ENCODE results near the gene KREMEN2.

Gene KREMEN2

GRCh38 chr16:2955779-2956578 lies 8.1 kb upstream of the KREMEN2 start:
- peak overlapping the region; percentile 3; the same call in 1 of the 2 replicates for H3K4me3 ChIP-seq (ENCODE audit: low read length)
- H2AFZ ChIP-seq (ENCODE audit: low read depth, low read length) = no peak overlapping the region
- H4K20me1 ChIP-seq (ENCODE audit: insufficient read depth, low read length) = no peaks in the 10 kb centered on the region
- peak overlapping the region; percentile 40 for H3K4me2 ChIP-seq (ENCODE audit: low read length)
- no peaks in the 10 kb centered on the region for H3K36me3 ChIP-seq (replicated peaks; ENCODE audit: low read depth, low read length)
- TF ChIP-seq EZH2phosphoT487 (IDR thresholded peaks at IDR 0.05; ENCODE audit: low read depth) (no peak), CTCF (IDR thresholded peaks at IDR 0.05; ENCODE audit: low read depth, low read length) (no peak)
- H3K79me2 ChIP-seq (ENCODE audit: low read length) = no peaks in the 10 kb centered on the region
- H3K4me1 ChIP-seq (ENCODE audit: low read length) = peaks cover 56% of the 10 kb centered on the region
- H3K27me3 ChIP-seq (ENCODE audit: low read depth, low read length) = peaks cover 3% of the 10 kb centered on the region; the same call in 1 of the 2 replicates
- H3K27ac ChIP-seq (ENCODE audit: low read length) = no peak overlapping the region
- H3K9ac ChIP-seq (ENCODE audit: low read length) = no peak overlapping the region; the same call in 1 of the 2 replicates
- H3K9me3 ChIP-seq (ENCODE audit: insufficient read depth, low read length) = no peaks in the 10 kb centered on the region

DNA sequence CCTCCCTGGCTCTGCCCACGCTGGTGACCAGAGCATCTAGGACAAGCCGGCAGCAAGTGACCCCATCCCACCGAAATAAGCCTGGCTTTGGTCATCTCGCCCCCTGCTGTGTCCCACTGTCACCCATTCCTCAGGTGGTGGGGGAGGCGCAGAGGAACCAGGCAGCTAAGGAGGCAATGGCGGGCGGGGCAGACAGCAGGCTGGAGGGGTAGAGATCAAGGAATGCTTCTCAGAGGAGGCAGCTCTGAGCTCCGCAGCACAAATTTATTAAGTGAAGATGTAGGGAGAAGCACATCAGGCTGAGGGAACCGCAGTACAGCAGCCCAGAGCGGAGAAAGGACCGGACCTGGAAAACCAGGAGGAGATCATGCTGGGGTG lies 7.5 kb upstream of the KREMEN2 start:
- H3K79me2 ChIP-seq (ENCODE audit: low read length) = no peaks in the 10 kb centered on the region
- H3K27me3 ChIP-seq (ENCODE audit: low read depth, low read length) = peaks cover 3% of the 10 kb centered on the region; the same call in 1 of the 2 replicates
- no peaks in the 10 kb centered on the region for H4K20me1 ChIP-seq (ENCODE audit: insufficient read depth, low read length)
- H3K9me3 ChIP-seq (ENCODE audit: insufficient read depth, low read length) = no peaks in the 10 kb centered on the region
- no peak overlapping the region for H3K4me3 ChIP-seq (ENCODE audit: low read length)
- H3K4me1 ChIP-seq (ENCODE audit: low read length) = peaks cover 61% of the 10 kb centered on the region
- TF ChIP-seq EZH2phosphoT487 (IDR thresholded peaks at IDR 0.05; ENCODE audit: low read depth) = no peak
- no peak for TF ChIP-seq CTCF (IDR thresholded peaks at IDR 0.05; ENCODE audit: low read depth, low read length)
- no peaks in the 10 kb centered on the region for H3K36me3 ChIP-seq (replicated peaks; ENCODE audit: low read depth, low read length)
- H3K4me2 ChIP-seq (ENCODE audit: low read length) = peak overlapping the region; percentile 40
- no peak overlapping the region for H3K9ac ChIP-seq (ENCODE audit: low read length)
- no peak overlapping the region for H3K27ac ChIP-seq (ENCODE audit: low read length)
- no peak overlapping the region for H2AFZ ChIP-seq (ENCODE audit: low read depth, low read length)

DNA sequence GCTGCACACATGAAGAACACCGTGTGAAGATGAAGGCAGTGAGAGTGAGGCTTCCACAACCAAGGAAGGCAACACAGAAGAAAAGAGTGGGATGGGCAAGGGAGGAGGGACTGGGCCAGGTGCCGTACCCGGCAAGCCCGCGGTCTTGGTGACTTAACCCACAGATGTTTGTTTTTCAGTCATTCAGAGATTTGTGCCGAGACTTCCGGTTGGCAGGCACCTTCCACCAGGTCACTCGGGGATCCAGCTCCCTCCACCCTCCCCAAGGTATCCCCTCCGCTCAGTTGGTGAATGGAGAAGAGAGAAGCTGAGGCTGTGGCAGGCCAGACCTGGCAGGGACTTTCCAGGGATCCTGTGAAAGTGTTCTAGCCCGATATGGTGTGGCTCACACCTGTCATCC lies 4.9 kb upstream of the KREMEN2 start:
- peaks cover 68% of the 10 kb centered on the region for H3K4me1 ChIP-seq (ENCODE audit: low read length)
- peak overlapping the region; percentile 46 for H3K27ac ChIP-seq (ENCODE audit: low read length)
- H3K79me2 ChIP-seq (ENCODE audit: low read length) = peaks cover 13% of the 10 kb centered on the region; the same call in 1 of the 2 replicates
- H2AFZ ChIP-seq (ENCODE audit: low read depth, low read length) = no peak overlapping the region
- H4K20me1 ChIP-seq (ENCODE audit: insufficient read depth, low read length) = no peaks in the 10 kb centered on the region
- peak overlapping the region; percentile 61 for H3K4me2 ChIP-seq (ENCODE audit: low read length)
- peak overlapping the region; percentile 14; the same call in 1 of the 2 replicates for H3K9ac ChIP-seq (ENCODE audit: low read length)
- H3K36me3 ChIP-seq (replicated peaks; ENCODE audit: low read depth, low read length) = no peaks in the 10 kb centered on the region
- TF ChIP-seq EZH2phosphoT487 (IDR thresholded peaks at IDR 0.05; ENCODE audit: low read depth) (no peak), CTCF (IDR thresholded peaks at IDR 0.05; ENCODE audit: low read depth, low read length) (no peak)
- H3K27me3 ChIP-seq (ENCODE audit: low read depth, low read length) = no peaks in the 10 kb centered on the region; the same call in 1 of the 2 replicates
- H3K4me3 ChIP-seq (ENCODE audit: low read length) = peak overlapping the region; percentile 37
- no peaks in the 10 kb centered on the region for H3K9me3 ChIP-seq (ENCODE audit: insufficient read depth, low read length)

DNA sequence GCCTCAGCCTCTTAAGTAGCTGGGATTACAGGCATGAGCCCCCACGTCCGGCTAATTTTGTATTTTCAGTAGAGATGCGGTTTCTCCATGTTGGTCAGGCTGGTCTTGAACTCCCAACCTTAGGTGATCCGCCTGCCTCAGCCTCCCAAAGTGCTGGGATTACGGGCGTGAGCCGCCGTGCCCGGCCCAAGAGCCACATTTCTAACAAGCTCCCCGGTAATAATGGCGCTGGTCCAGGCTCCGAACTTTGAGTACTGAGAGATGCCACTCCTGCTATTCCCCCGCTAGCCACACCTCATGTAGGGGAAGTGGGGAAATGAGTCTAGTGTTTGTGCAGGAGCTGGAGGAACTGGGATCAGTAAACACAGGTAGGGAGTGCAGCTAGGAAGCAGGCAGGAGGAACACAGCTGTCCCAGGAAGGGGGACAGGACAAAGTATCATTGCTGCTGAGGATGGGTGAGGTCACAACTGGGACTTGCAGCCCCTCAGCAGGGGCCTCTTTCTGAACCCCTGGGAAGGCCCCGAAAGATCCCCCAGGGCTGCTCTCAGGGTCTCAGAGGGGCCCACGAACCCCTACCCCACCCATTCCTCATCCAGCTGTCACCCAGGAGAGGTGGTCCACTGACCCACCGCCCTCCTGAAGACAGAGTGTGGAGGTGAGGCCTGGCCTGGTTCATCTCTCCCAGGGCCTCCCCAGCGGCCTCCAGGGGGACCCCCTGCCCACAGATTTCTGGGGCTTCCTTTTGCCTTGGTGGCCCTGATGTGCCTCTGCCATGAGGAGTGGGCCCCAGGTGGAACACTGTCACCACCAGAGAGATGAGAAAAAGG lies 3.7 kb upstream of the KREMEN2 start:
- peak overlapping the region; percentile 34; the same call in 1 of the 2 replicates for H3K9ac ChIP-seq (ENCODE audit: low read length)
- H3K36me3 ChIP-seq (replicated peaks; ENCODE audit: low read depth, low read length) = no peaks in the 10 kb centered on the region
- H3K4me1 ChIP-seq (ENCODE audit: low read length) = peaks cover 56% of the 10 kb centered on the region
- no peaks in the 10 kb centered on the region for H3K27me3 ChIP-seq (ENCODE audit: low read depth, low read length)
- H3K27ac ChIP-seq (ENCODE audit: low read length) = peak overlapping the region; percentile 88
- no peaks in the 10 kb centered on the region for H3K9me3 ChIP-seq (ENCODE audit: insufficient read depth, low read length)
- peak overlapping the region; percentile 46 for H3K4me2 ChIP-seq (ENCODE audit: low read length)
- H4K20me1 ChIP-seq (ENCODE audit: insufficient read depth, low read length) = peaks cover 3% of the 10 kb centered on the region; the same call in 1 of the 2 replicates
- peaks cover 19% of the 10 kb centered on the region; the same call in 1 of the 2 replicates for H3K79me2 ChIP-seq (ENCODE audit: low read length)
- peak overlapping the region; percentile 1; the same call in 1 of the 2 replicates for H3K4me3 ChIP-seq (ENCODE audit: low read length)
- H2AFZ ChIP-seq (ENCODE audit: low read depth, low read length) = no peak overlapping the region
- TF ChIP-seq CTCF (IDR thresholded peaks at IDR 0.05; ENCODE audit: low read depth, low read length) (peak; percentile 18), EZH2phosphoT487 (IDR thresholded peaks at IDR 0.05; ENCODE audit: low read depth) (no peak)
